GM12878 (cell line): ENCODE results near the gene HEPACAM2. TPM values are rescaled to one million over a fixed set of nuclear protein-coding genes. Genes with fewer than 3 reads are reported as not detected.

ENCODE experiments used
- ATAC-seq: fragments of 200-7000 bp; cut with Tn5 transposase; 3 replicates; pipeline ENCODE4 v1.9.1; 2020; ENCODE audit warnings: mild to moderate bottlenecking, moderate library complexity
- BruUV-seq: library from RNA; stranded (reverse); fragments of 400-500 nt; replicated peaks from 2 replicates; lab custom pipeline; 2021; lab: Mats Ljungman, UMichigan
- CTCF ChIA-PET: fragments of 300-600 bp; sonication (Branson Sonifier 250); formaldehyde crosslinking; extraction: SDS; loops from one replicate; lab custom pipeline; 2021; ENCODE audit warnings: inconsistent platforms; lab: Yijun Ruan, JAX
- POLR2A ChIA-PET: fragments of 350-600 bp; formaldehyde crosslinking; extraction: SDS; loops from one replicate; lab custom pipeline; 2021; ENCODE audit warnings: inconsistent platforms; lab: Charles Lee
- RAD21 ChIA-PET: fragments of 300-600 bp; sonication (Branson Sonifier 250); formaldehyde crosslinking; loops from one replicate; lab custom pipeline; 2023; ENCODE audit warnings: antibody characterized with exemption; ENCODE audit not compliant: unreplicated experiment; lab: Charles Lee
- SMC1A ChIA-PET: fragments of 300-600 bp; sonication (Branson Sonifier 250); formaldehyde crosslinking; loops from one replicate; lab custom pipeline; 2023; ENCODE audit not compliant: unreplicated experiment, uncharacterized antibody; lab: Charles Lee
- DNase-seq: peaks from one replicate; pipeline ENCODE4 v3.0.0-alpha.2; 2011; ENCODE audit warnings: low read depth, low spot score
- FAIRE-seq: peaks from 3 replicates; lab custom pipeline; 2011; peaks lifted over from hg19 to GRCh38; lab: Jason Lieb, UNC
- H2AFZ ChIP-seq: 2 replicates; pipeline ENCODE4 v1.6.0; 2011; ENCODE audit warnings: low read depth, low read length, control low read depth; ENCODE audit not compliant: control insufficient read depth
- H3K27ac ChIP-seq: 2 replicates; pipeline ENCODE4 v1.5.1; 2011; ENCODE audit warnings: control low read depth; ENCODE audit not compliant: control insufficient read depth, insufficient read depth
- H3K27me3 ChIP-seq, 2 experiments: replicated peaks in 1 of 2; 2 replicates each; pipeline versions ENCODE4 v1.6.0 to v1.6.1; 2011; ENCODE audit warnings: low read length in 1 of 2; ENCODE audit not compliant: control insufficient read depth in 2 of 2, insufficient read depth in 2 of 2
- H3K36me3 ChIP-seq, 2 experiments: 2 replicates each; pipeline ENCODE4 v1.5.1; 2011; ENCODE audit warnings: low read length in 1 of 2; ENCODE audit not compliant: control insufficient read depth in 2 of 2, insufficient read depth in 2 of 2
- H3K4me1 ChIP-seq: 2 replicates; pipeline ENCODE4 v1.6.1; 2011; ENCODE audit warnings: mild to moderate bottlenecking, low read length, moderate library complexity, mixed read lengths; ENCODE audit not compliant: control insufficient read depth, insufficient read depth
- H3K4me2 ChIP-seq: 2 replicates; pipeline ENCODE4 v1.6.0; 2011; ENCODE audit warnings: control low read depth; ENCODE audit not compliant: control insufficient read depth, insufficient read depth
- H3K4me3 ChIP-seq: fragments of 200-600 bp; sonication (generic); 2 replicates; pipeline ENCODE4 v1.5.1; 2016
- H3K79me2 ChIP-seq: 2 replicates; pipeline ENCODE4 v1.6.0; 2011; ENCODE audit warnings: low read length; ENCODE audit not compliant: control insufficient read depth, insufficient read depth
- H3K9ac ChIP-seq: 2 replicates; pipeline ENCODE4 v1.8.0; 2011; ENCODE audit warnings: low read length, control low read depth, mixed read lengths; ENCODE audit not compliant: control insufficient read depth, insufficient read depth
- H3K9me3 ChIP-seq: replicated peaks from 3 replicates; pipeline ENCODE4 v1.5.1; 2011; ENCODE audit warnings: mild to moderate bottlenecking, low read length; ENCODE audit not compliant: control insufficient read depth, insufficient read depth
- H4K20me1 ChIP-seq: 2 replicates; pipeline ENCODE4 v1.6.0; 2011; ENCODE audit not compliant: control insufficient read depth, insufficient read depth
- ATF7 ChIP-seq: fragments of 450-650 bp; IDR thresholded peaks from 2 replicates; pipeline ENCODE4 v1.6.1; 2016; ENCODE audit warnings: low read depth, mild to moderate bottlenecking
- CHD1 ChIP-seq: IDR thresholded peaks from 2 replicates; pipeline ENCODE4 v1.6.1; 2012; ENCODE audit warnings: low read depth, low read length, improper control_type of control experiment
- EZH2 ChIP-seq: IDR thresholded peaks from 2 replicates; pipeline ENCODE4 v1.6.1; 2012; ENCODE audit warnings: low read depth, mild to moderate bottlenecking, control low read depth, inconsistent platforms, low read length, borderline replicate concordance; ENCODE audit not compliant: control insufficient read depth
- JUNB ChIP-seq: IDR thresholded peaks from 2 replicates; pipeline ENCODE4 v1.6.1; 2016; ENCODE audit warnings: antibody characterized with exemption, mild to moderate bottlenecking
- NR2C1 ChIP-seq: fragments of 450-650 bp; IDR thresholded peaks from 2 replicates; pipeline ENCODE4 v1.6.1; 2017; ENCODE audit warnings: antibody characterized with exemption, mild to moderate bottlenecking, moderate library complexity
- POLR2AphosphoS5 ChIP-seq: IDR thresholded peaks from 2 replicates; pipeline ENCODE4 v1.6.1; 2011; ENCODE audit warnings: mild to moderate bottlenecking, low read length, inconsistent platforms
- YY1 ChIP-seq: IDR thresholded peaks from 2 replicates; pipeline ENCODE4 v1.6.1; 2011; ENCODE audit warnings: low read depth, mild to moderate bottlenecking, low read length
- WGBS: methylation state at CpG from one replicate; pipeline ENCODE4 v1.1.6; 2016; ENCODE audit warnings: low lambda C conversion rate; ENCODE audit not compliant: insufficient replicate concordance, insufficient coverage; ENCODE audit errors: missing lambda C conversion rate; 5-methylcytosine and 5-hydroxymethylcytosine counted together
- in situ Hi-C: fragments of 300-500 bp; cut with MboI; formaldehyde crosslinking; loops from 9 replicates; pipeline ENCODE4 v1.14.3; 2018; ENCODE audit warnings: mixed read lengths
- intact Hi-C: fragments of 100-400 bp; cut with micrococcal nuclease; formaldehyde crosslinking; loops from one replicate; pipeline ENCODE4 v1.14.2; 2022; ENCODE audit not compliant: unreplicated experiment
- polyA plus RNA-seq, 11 experiments: library from polyadenylated mRNA; depleted of rRNA in 4 of 11; unstranded in 6 of 11; stranded (reverse) in 5 of 11; fragments of >200 nt; fragmentation: Nextera tagmentation in 4 of 11; fragmentation: Illumina TruSeq in 1 of 11; extraction: Ambion mirVana in 4 of 11; extraction: Trizol in 1 of 11; gene quantifications; 1 replicate in 1 of 11; 2 replicates in 10 of 11; pipeline versions ENCODE4 v1.2.1 to v1.2.3, GENCODE V29; 2011 to 2016; ENCODE audit warnings: inconsistent platforms in 2 of 11, missing spikeins in 2 of 11, low read depth in 1 of 11
- total RNA-seq, 4 experiments: library from RNA; depleted of rRNA in 3 of 4; stranded (reverse); fragments of >200 nt in 3 of 4; fragmentation: Illumina TruSeq in 1 of 4; extraction: Trizol in 1 of 4; gene quantifications; 2 replicates each; pipeline versions ENCODE4 v1.2.1 to v1.2.3, GENCODE V29; 2013 to 2021

HEPACAM2 gene
- total and polyA plus RNA-seq, 10 of the 15 experiments (the other 5 are each of a cell fraction or from before 2014, with no cell fraction given): 0.04 to 0.58 TPM; not detected in 8

DNA sequence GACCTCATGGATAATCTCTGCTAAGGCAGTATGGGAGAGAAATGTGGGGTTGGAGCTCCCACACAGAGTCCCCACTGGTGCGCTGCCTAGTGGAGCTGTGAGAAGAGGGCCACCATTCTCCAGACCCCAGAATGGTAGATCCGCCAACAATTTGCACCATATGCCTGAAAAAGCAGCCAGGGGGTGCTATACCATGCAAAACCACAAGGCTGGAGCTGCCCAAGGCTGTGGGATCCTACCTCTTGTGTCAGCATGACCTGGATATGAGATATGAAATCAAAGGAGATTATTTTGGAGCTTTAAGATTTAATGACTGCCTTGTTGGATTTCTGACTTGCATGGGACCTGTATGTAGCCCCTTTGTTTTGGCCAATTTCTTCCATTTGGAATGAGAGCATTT is 51.0 kb downstream of the HEPACAM2 start:
- Histone ChIP-seq H3K9ac (no peak overlapping the region), H3K4me3 (no peak overlapping the region), H3K27ac (no peak overlapping the region), H3K4me2 (no peak overlapping the region), H3K79me2 (no peaks in the 10 kb centered on the region), H3K9me3 (peaks cover 8% of the 10 kb centered on the region; the same call in 2 of the 3 replicates), H3K36me3 (no peaks in the 10 kb centered on the region), H4K20me1 (no peaks in the 10 kb centered on the region), H3K27me3 (no peaks in the 10 kb centered on the region), H2AFZ (no peak overlapping the region), H3K4me1 (no peaks in the 10 kb centered on the region)
- 63% methylated on average over 2 of the region's 2 CpGs for WGBS
- ChIA-PET RAD21 (no interaction called here), SMC1A (interaction anchor here (0.6 kb wide), 1 partner anchor 222 kb away, joined by 3 read pairs; no protein-coding TSS in a partner anchor), CTCF (interaction anchor here (0.7 kb wide), 1 partner anchor 55 kb away, joined by 3 read pairs; no protein-coding TSS in a partner anchor), POLR2A (no interaction called here)
- FAIRE-seq: no peak
- intact Hi-C loops (loop anchor here (5.0 kb wide), 1 partner anchor 52 kb away; the partner anchor contains the start of gene HEPACAM2), in situ Hi-C loops (no loop called here)
- ATAC-seq: no peak
- no peak for DNase-seq
- BruUV-seq: no TSS peak
- TF ChIP-seq CHD1 (no peak), ATF7 (no peak), JUNB (no peak), NR2C1 (no peak), EZH2 (no peak), POLR2AphosphoS5 (no peak)

GRCh38 chr7:93172683-93173082 is 53.6 kb downstream of the HEPACAM2 start:
- no peak for DNase-seq
- no TSS peak for BruUV-seq
- no peak for FAIRE-seq
- ChIA-PET SMC1A (interaction anchor here (1.5 kb wide), 1 partner anchor 44 kb away, joined by 5 read pairs; no protein-coding TSS in a partner anchor), CTCF (no interaction called here), POLR2A (no interaction called here), RAD21 (no interaction called here)
- TF ChIP-seq YY1: no peak
- H4K20me1 ChIP-seq: no peaks in the 10 kb centered on the region
- H3K36me3 ChIP-seq: no peaks in the 10 kb centered on the region
- no peak overlapping the region for H2AFZ ChIP-seq
- no peaks in the 10 kb centered on the region for H3K79me2 ChIP-seq
- WGBS: 3% methylated on average over 2 of the region's 2 CpGs
- no peak for ATAC-seq
- H3K27ac ChIP-seq: no peak overlapping the region
- peaks cover 8% of the 10 kb centered on the region; the same call in 2 of the 3 replicates for H3K9me3 ChIP-seq
- intact Hi-C loops (no loop called here), in situ Hi-C loops (no loop called here)
- H3K4me2 ChIP-seq: no peak overlapping the region
- H3K27me3 ChIP-seq: no peaks in the 10 kb centered on the region
- no peaks in the 10 kb centered on the region for H3K4me1 ChIP-seq
- H3K4me3 ChIP-seq: no peak overlapping the region
- H3K9ac ChIP-seq: no peak overlapping the region
